ENCODE measurements around the gene ANXA6.

Gene ANXA6

GRCh38 chr5:151139015-151139414 lies 18.6 kb downstream of the ANXA6 start:
- no peaks in the 10 kb centered on the region for H4K20me1 ChIP-seq (ENCODE audit: insufficient read depth, low read length)

GRCh38 chr5:151138114-151138513 lies 19.5 kb downstream of the ANXA6 start:
- H3K79me2 ChIP-seq (ENCODE audit: low read length): no peaks in the 10 kb centered on the region
- H3K9me3 ChIP-seq (ENCODE audit: insufficient read depth, low read length): no peaks in the 10 kb centered on the region
- no peak overlapping the region for H3K4me2 ChIP-seq (ENCODE audit: low read length)
- no peaks in the 10 kb centered on the region for H4K20me1 ChIP-seq (ENCODE audit: insufficient read depth, low read length)
- H3K27ac ChIP-seq (ENCODE audit: low read length): no peak overlapping the region
- peaks cover 6% of the 10 kb centered on the region; the same call in 1 of the 2 replicates for H3K27me3 ChIP-seq (ENCODE audit: low read depth, low read length)
- H3K4me1 ChIP-seq (ENCODE audit: low read length): peaks cover 44% of the 10 kb centered on the region
- H2AFZ ChIP-seq (ENCODE audit: low read depth, low read length): no peak overlapping the region
- no peak for TF ChIP-seq EZH2phosphoT487 (IDR thresholded peaks at IDR 0.05; ENCODE audit: low read depth)
- no peak for TF ChIP-seq CTCF (IDR thresholded peaks at IDR 0.05; ENCODE audit: low read depth, low read length)
- H3K9ac ChIP-seq (ENCODE audit: low read length): no peak overlapping the region
- H3K4me3 ChIP-seq (ENCODE audit: low read length): no peak overlapping the region
- H3K36me3 ChIP-seq (replicated peaks; ENCODE audit: low read depth, low read length): no peaks in the 10 kb centered on the region

More at GRCh38 chr5:151139015-151139414, 18.6 kb downstream of the ANXA6 start:
- Histone ChIP-seq H3K9me3 (ENCODE audit: insufficient read depth, low read length) (no peaks in the 10 kb centered on the region), H3K36me3 (replicated peaks; ENCODE audit: low read depth, low read length) (no peaks in the 10 kb centered on the region), H3K9ac (ENCODE audit: low read length) (no peak overlapping the region), H3K27me3 (ENCODE audit: low read depth, low read length) (peaks cover 6% of the 10 kb centered on the region; the same call in 1 of the 2 replicates), H3K4me3 (ENCODE audit: low read length) (no peak overlapping the region), H2AFZ (ENCODE audit: low read depth, low read length) (no peak overlapping the region), H3K27ac (ENCODE audit: low read length) (no peak overlapping the region), H3K4me2 (ENCODE audit: low read length) (peak overlapping the region; percentile 14; the same call in 1 of the 2 replicates), H3K79me2 (ENCODE audit: low read length) (no peaks in the 10 kb centered on the region), H3K4me1 (ENCODE audit: low read length) (peaks cover 35% of the 10 kb centered on the region)
- TF ChIP-seq EZH2phosphoT487 (IDR thresholded peaks at IDR 0.05; ENCODE audit: low read depth) (no peak), CTCF (IDR thresholded peaks at IDR 0.05; ENCODE audit: low read depth, low read length) (no peak)

- no peaks in the 10 kb centered on the region for H3K36me3 ChIP-seq (replicated peaks; ENCODE audit: low read depth, low read length)
- H3K79me2 ChIP-seq (ENCODE audit: low read length): no peaks in the 10 kb centered on the region
- H3K27me3 ChIP-seq (ENCODE audit: low read depth, low read length): 0 out of 2 replicates have a peak, but pooled peaks cover 2% of the 10 kb centered on the region
- no peak overlapping the region for H2AFZ ChIP-seq (ENCODE audit: low read depth, low read length)
- H3K4me1 ChIP-seq (ENCODE audit: low read length): peaks cover 50% of the 10 kb centered on the region
- H4K20me1 ChIP-seq (ENCODE audit: insufficient read depth, low read length): no peaks in the 10 kb centered on the region
- H3K9ac ChIP-seq (ENCODE audit: low read length): no peak overlapping the region
- H3K4me3 ChIP-seq (ENCODE audit: low read length): no peak overlapping the region
- H3K4me2 ChIP-seq (ENCODE audit: low read length): no peak overlapping the region
- TF ChIP-seq EZH2phosphoT487 (IDR thresholded peaks at IDR 0.05; ENCODE audit: low read depth): no peak
- TF ChIP-seq CTCF (IDR thresholded peaks at IDR 0.05; ENCODE audit: low read depth, low read length): no peak
- no peaks in the 10 kb centered on the region for H3K9me3 ChIP-seq (ENCODE audit: insufficient read depth, low read length)
- no peak overlapping the region for H3K27ac ChIP-seq (ENCODE audit: low read length)
Observed at GRCh38 chr5:151137067-151137825, 20.3 kb downstream of the ANXA6 start.

- Histone ChIP-seq H3K4me3 (ENCODE audit: low read length) (no peak overlapping the region), H3K4me2 (ENCODE audit: low read length) (peak overlapping the region; percentile 77), H3K79me2 (ENCODE audit: low read length) (no peaks in the 10 kb centered on the region), H3K4me1 (ENCODE audit: low read length) (peaks cover 49% of the 10 kb centered on the region), H3K27me3 (ENCODE audit: low read depth, low read length) (peaks cover 10% of the 10 kb centered on the region; the same call in 1 of the 2 replicates), H3K9me3 (ENCODE audit: insufficient read depth, low read length) (no peaks in the 10 kb centered on the region), H4K20me1 (ENCODE audit: insufficient read depth, low read length) (no peaks in the 10 kb centered on the region), H3K9ac (ENCODE audit: low read length) (no peak overlapping the region), H3K27ac (ENCODE audit: low read length) (no peak overlapping the region), H2AFZ (ENCODE audit: low read depth, low read length) (no peak overlapping the region), H3K36me3 (replicated peaks; ENCODE audit: low read depth, low read length) (no peaks in the 10 kb centered on the region)
- no peak for TF ChIP-seq CTCF (IDR thresholded peaks at IDR 0.05; ENCODE audit: low read depth, low read length)
- TF ChIP-seq EZH2phosphoT487 (IDR thresholded peaks at IDR 0.05; ENCODE audit: low read depth): no peak
Observed at GRCh38 chr5:151134228-151134627, 23.4 kb downstream of the ANXA6 start.

Data from OCI-LY3 (cell line).